ENCODE measurements around the gene DLX3. TPM values are rescaled to one million over a fixed set of nuclear protein-coding genes. Genes with fewer than 3 reads are reported as not detected.
A peak's percentile ranks its signal among the peaks of the same experiment; 100 is the strongest.

The DLX3 gene
- total RNA-seq, 1 donor from 2014 or later = 0.82 TPM

DNA sequence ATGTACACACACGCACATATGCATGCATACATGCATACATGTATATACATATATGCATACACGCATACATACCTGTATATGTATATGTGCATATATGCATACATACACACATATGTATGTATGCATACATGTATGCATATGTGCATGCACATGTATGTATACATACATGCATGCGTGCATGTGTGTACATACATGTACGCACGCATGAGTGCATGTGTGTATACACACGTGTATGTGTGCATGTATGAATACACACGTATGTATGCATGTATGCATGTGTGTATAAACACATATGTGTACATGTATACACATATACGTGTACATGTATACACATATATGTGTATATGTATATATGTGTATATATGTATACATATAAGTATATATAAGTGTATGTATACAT is 28.5 kb upstream of the DLX3 start:
- no peak for DNase-seq

DNA sequence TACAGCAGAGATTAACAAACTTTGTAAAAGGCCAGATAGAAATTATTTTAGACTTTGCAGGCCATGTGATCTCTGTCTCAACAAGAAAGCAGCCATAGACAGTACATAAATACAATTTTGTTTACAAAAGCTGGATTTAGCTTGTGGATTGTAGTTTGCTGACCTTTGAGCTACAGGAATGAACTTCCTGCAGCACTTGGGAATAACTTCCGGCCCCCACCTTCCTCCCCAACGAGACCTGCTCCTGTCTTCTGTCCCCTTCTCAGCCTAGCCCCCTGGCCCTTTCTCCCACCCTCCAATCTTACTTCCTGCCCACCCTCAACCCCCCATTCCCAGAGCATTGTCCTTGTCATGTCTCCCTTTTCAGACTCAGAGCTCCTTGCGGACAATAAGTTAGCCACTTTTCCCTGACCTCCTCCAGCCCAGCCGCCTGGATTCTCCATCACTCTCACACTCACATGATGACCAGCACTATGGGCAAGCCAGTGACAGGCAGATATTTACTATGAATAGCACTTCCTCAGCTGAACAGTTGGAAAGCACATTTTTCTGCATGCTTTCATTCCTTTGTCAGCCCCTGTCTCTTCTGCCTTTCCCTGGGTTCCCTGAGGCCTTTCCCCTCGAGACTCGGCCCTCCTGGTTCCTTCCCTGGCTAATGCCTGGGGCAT is 27.6 kb upstream of the DLX3 start:
- DNase-seq = no peak

DNA sequence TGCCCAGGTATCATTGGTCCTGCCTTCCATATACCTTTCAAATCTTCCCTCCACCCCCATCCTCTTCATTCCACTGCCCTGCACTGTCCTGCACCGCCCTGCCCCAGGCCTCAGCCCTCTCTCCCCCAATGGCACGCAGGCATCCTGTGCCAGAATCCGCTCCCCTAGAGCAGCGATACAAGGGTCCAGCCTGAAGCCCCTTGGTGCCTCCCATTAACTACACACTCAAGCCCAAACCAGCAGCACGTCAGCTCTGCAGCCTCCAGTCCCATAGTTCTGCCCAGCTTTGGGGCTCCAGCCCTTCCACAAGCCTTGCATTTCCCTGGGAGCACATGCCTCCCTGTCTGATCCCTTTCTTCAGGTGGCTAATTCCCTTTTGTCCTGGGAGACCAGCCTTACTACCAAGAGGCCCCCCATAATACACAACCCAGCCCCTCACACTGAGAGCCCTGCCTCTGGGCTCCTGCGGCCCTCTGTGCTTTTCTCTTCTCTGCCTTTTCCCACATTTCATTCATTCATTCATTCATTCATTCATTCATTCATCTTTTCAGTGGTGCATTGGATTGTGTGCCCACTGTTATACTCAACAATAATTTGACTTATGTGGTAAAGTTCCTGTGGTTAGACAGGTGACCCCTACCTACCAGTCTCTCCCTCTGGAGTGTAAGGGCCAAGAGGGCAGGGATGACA is 26.8 kb upstream of the DLX3 start:
- no peak for DNase-seq

DNA sequence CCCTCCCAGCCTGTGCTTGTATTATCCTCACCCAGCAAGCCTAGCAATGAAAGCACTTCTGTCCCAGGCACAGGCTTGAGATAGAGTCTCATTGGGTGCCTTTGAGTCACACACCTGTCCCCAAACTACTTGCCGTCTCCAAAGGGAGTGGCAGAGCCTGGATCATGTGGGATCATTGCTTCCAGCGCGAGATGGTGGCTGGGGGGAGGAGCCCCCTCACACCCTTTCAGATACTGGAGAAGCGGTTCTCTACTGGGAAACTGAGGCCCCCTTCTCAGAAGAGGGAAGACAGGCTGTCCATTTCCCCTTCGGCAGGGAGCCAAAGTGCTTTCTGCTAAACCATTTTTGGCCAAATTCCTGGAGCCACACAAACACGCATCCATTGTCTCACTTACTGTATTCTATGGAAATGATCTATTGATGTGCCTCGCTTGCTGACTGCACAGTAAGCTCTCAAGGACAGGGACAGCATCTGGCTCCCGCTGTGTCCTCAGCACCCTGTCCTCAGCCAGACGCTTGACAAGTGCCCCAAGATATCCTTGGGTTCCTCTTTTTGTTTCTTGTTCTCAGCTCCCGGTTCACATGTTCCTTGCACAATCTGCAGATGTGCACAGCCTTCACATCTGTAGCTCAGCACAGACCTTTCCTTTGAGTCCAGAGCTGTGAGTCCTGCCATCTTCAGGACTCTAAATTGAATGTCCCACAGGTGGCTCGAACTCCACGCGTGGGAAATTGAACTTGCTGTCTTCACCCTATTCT is 26.0 kb upstream of the DLX3 start:
- no peak for DNase-seq

DNA sequence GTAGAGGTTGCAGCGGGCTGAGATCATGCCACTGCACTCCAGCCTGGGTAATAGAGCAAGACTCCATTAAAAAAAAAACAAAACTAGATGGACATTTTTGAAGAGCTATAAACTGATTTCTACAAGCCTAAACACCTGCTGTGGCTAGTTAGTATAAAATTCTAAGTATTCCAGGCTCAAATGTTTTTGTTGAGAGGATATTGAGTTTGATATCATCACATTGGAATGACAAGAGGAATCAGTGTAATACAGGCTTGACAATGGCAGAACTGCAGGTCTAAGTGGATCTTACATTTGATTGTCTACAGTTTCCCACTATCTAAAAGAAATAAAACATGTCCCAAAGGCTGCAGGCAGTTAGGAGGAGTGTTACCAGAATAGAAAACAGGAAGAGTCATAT is 23.9 kb upstream of the DLX3 start:
- DNase-seq = no peak

DNA sequence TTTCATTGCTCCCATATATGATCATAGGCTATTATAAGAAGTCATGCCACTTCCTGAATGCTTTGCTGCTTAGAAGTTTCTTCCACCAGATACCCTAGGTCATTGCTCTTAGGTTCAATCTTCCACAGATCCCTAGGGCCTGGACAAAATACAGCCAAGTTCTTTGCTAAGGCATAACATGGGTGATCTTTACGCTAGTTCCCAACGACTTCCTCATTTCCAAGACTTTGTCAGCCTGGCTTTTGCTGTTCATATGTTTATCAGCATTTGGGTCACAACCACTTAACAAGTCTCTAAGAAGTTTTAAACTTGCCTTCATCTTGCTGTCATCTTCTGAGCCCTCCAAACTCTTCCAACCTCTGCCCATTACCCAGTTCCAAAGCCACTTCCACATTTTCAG is 20.1 kb upstream of the DLX3 start:
- DNase-seq = no peak

DNA sequence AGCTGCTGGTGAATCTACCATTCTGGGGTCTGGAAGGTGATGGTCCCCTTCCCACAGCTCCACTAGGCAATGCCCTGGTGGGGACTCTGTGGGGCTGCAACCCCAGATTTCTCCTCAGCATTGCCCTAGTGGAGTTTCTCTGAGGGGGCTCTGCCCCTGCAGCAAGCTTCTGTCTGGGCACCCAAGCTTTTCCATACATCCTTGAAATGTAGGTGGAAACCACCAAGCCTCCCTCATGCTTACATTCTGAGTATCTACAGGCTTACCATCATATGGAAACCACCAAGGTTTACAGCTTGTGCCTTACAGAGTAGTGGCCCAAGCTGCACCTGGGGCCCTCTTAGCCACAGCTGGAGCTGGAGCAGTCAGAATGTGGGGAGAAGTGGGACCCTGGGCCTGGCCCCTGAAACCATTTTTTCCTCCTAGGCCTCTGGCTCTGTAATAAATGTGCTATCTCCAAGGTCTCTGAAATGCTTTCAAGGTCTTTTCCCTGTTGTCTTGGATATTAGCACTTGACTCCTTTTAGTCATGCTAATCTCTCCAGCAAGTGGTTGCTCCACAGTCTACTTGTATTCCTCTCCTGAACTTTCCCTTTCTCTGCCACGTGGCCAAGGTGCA is 19.6 kb upstream of the DLX3 start:
- DNase-seq = no peak

DNA sequence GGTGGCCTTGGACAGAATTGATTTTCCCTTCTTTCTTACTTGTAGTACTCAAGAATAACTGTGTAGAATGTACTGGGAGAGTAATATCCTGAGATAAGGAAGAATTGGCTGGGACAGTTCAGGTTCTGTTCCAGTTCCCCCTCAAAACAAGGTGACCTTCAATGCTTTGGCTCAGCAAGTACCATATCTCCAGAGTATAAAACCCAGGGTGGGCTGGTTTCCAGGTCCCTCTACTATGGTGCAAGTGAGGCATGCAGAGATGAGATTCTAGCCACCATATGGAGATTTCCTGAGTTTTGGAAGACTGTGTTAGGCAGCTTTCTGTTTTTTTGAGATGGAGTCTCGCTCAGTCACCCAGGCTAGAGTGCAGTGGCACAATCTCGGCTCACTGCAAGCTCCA is 18.1 kb upstream of the DLX3 start:
- DNase-seq = no peak

DNA sequence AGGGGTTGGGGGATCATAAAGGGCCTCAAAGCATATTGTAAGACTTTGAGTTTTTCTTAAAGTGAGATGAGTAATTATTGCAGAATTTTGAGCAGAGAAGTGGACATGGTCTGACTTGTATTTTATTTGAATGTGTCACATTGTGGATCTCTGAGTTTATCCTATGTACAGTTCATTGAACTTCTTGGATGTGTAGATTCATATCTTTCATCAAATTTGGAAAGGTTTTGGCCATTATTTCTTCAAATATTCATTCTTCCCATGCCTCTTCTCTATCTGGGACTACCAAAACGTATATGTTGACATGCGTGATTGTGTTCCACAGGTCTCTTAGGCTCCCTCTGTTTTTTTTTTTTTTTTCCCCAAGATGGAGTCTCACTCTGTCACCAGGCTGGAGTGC is 14.3 kb upstream of the DLX3 start:
- DNase-seq = no peak

DNA sequence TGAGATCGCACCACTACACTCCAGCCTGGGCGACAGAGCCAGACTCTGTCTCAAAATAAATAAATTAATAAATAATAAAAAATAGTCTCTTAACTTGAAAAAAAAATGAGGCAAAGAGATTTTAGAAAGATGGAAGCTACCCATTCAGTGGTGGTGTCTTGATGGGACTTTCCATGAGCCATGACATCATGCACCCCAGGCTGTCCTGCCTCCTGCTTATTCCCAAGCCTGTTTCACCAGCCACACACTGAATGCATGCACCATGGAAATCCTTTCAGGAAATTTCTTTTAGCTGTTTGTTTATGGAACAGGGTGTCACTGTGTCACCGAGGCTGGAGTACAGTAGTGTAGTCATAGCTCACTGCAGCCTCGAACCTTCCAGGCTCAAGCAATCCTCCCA is 8.9 kb upstream of the DLX3 start:
- DNase-seq = no peak

DNA sequence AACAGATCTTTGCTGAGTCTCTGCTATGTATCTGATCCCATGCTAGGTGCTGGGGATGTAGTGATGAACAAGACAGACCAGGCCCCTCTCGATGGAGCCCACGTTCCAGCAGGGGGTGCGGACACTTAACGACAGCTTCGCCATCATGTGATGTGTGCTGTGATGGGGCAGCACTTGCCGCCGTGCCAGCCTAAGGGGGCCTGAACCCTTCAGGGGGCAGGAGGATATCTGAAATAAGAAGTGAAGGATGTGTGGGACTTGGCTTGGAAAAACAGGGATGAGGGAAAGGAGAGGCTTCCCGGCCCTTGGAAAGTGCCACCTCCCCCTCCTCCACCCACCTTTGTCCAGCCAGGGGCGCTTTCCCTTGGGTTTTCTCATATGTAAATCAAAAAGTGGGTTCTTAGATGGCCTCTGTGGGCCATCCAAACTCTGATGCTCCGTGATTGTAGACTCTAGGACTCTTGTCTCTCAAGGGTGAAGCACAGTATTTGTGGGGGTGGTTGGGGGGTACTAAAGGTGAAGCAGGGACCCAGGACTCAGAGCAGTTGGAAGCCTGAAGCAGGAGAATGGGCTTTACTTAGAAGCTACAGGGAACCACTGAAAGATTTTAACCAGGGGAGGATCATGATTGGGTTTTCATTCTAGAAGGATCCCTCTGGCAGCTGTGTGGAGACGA is 4.0 kb upstream of the DLX3 start:
- DNase-seq = no peak

DNA sequence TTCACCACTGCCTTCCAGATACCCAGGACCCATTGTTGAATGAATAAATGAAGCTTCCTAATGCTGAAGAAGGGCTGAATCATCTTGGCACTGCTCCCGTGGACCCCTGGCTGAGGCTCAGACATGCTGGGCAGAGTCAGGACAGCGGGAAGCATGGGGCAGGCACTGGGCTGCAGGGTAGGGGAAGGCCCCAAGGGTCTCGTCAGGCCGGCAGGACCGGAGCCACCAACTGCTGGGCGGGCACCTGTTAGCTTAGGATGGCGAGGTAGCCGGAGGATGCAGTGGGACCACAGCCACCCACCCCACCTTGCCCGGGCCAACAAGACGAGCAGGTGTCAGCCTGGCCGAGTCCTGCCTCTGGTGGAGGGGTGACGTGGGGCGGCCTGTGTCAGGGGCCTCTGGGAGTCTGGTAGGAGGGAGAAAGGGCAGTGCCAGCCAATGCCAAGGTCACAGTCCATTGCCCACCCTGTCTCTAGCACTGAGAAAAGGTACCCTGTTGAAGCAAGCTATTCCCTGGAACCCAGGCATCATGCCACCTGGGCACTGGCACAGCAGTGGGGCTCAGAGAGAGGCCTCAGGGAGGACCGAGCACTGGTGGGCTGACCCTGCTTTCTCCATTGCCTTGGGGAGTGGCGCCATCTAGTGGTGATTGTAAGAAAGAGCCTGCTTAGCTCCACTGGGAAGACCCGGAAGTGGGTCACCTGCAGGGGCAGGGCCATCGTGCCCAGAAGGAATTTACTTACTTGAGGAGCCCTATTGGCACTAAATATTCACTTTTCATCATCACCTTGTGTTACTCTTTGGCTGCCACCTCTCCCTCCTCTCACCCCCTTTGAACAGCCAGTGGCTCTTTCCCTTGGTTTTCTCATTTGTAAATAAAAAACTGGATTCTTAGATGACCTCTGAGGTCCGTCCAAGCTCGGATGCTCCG is 3.0 kb upstream of the DLX3 start:
- peak; percentile 96 for DNase-seq

DNA sequence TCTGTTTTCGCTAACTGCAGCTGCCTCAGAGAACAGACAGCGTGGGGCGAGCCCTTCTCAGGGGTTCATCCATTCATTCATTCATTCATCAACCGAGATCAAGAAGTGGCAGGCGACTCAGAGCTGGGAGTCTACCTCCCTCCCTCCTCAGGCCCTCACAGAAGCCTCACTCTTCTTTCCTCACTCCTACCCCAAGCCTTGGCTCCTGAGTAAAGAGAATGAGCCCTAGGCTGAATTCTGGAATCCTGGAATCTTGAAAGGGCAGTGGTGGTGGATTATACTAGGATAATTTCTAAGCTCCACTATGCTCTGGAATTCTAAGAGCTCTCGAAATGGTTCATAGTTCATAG is 2.3 kb upstream of the DLX3 start:
- DNase-seq = no peak

DNA sequence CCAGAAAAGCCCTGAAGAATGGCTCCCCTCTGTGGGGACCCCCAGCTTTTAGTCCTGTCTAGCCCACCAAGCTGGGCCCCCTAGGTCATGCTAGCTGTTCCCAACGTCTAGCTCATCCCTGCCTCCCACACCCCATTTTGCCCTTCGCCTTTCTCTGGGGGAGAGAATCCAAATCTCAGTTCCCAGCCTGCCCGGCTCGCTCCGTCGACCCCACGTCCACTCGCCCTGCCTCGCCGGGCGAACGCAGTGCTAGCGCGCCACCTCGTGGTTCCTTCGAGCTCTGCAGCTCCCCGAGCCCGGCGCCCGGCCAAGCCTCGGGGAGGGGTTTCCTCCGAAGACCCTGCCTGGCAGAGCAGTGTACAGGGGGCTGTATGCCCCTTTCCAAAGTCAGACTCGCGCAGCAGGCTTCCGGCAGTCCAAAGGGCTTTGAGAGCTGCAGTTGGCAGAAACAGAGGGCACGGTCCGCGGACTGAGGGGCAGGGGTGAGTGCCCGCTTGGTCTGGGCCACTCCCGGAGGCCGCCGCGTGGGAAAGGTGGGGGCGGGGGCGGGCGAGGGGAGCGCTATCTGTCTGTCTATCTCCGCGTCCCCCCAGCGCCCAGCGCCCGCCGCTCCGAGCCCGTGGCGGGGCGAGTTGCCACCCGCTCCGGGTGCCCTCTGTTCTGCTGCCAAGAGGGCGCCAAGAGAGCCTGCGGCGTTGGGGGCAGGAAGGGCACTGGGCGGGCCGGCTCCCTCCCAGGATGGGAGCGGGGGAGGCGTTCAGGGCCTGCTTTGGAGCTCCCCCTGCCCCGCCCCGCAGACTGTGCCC is 1.7 kb upstream of the DLX3 start:
- DNase-seq = peak; percentile 69

DNA sequence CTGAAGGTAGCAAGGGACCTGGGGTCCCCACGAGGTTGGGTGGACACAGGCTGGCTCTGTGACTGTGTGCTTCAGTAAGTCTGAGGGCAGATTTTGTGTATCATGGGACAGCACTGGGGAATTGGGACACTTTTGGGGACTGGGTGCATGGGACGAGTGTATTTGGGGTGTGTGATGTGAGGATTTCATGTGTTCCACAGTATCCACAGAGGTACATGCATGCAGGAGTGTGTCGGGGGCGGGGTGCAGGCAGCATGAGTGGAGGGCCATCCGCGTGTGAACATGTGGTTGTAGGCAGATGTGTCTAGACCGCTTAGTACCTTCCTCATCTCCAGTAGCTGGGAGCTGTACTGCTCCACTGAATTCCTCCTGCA is 1.1 kb upstream of the DLX3 start:
- DNase-seq = no peak

DNA sequence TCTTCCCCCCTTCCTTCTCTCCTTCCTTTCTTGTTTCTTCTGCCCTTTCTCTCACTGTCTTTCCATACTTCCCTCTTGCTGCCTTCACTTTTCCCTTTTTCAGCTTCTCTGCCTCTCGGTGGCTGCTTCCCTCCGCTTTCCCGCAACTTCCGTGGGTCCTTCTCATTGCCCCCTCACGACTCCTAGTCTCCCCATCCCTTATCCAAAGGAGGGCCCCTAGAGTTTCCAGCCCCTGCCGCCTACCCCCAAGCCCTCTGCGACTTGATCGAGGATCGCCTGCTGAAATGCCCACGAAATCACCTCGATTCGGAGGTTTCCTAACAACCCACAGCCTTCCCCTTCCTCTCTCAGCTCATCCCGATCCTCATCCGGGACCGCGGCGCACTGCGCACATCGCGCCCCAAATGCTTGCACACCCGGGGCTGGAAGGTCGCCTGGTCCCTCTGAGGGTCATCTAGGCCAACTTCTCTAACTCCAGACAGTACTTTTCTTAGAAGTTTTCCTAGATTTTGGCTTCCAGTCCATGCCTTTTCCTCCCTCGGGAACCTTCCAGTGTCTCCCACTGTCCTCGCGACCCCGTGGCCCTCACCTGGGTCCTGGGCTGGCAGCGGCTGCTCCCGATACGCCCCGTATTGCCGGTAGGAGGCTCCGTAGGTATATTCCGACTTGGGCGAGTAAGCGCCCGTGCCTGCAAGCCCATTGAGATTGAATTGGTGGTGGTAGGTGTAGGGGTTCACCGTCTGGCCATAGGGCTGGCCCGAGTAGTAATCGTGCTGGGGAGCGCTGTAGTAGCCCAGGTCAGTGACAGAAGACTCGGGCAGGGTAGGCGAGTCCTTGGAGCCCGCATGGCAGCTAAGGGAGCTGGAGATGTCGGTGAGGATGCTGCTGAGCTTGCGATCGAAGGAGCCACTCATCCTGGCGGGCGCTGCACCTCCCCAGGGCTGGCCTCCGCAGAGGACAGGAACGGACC is 654 bp downstream of the DLX3 start:
- DNase-seq = no peak

DNA sequence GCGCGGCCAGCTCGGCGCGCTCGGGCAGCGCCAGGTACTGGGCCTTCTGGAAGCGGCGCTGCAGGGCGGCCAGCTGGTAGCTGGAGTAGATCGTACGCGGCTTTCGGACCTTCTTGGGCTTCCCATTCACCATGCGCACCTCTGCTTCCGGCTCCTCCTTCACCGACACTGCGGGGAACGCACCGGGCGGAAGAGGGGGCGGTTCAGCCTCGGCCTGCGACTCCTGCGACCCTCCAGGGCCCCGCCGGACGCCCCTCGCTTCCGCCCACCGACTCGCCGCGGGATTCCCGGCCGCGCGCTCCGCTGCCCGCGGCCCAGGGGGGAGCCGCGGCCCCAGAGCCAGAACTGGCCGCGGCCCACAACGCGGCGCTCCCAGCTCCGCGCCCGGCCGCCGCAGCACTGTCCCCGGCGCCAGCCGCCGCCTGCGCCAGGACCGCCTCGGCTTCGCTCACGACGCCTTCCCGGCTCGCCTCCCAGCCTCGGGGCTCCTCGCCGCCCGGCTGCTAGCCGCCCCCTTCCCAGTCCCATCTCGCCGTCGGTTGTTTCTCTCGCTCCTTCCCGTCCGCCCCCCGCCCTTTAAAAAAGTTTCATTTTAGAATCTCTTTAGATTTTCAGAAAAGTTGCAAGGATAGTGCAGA is 1.5 kb downstream of the DLX3 start:
- peak; percentile 37 for DNase-seq

DNA sequence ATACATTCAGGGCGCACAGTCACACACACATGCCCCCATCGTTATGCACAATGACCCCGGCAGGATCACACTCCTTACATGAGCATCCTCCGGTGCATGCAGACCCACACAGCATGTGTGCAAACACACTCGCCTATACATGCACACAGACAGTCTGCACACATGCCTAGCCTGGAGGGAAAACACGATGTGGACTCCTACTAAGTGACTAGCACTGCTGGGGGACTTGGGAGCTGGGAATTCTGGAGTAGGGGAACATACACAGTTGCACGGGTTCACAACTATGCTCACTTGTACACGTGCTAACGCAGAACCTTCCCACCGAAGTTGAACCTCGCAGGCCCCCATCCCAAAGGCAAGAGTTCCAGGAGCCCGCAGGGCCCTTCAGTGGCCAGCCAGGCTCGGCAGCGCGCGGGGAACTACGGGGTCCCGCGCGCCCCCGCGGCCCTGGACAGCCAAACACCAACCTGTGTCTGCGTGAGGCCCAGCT is 2.0 kb downstream of the DLX3 start:
- DNase-seq = no peak

All from tongue (tissue), 2 donors.